Osteocyte (in vitro differentiated cells): Measurements from ENCODE around the gene PLD4. TPM values are rescaled to one million over a fixed set of nuclear protein-coding genes. Genes with fewer than 3 reads are reported as not detected.
"Not testable (repeated sequence)": the region's sequence is repeated elsewhere in the genome, so short reads cannot be mapped to it uniquely, and the experiment has no call there.

ENCODE experiments used
- DNase-seq: peaks from one replicate; pipeline ENCODE4 v3.0.0; 2021; ENCODE audit warnings: mixed read lengths; ENCODE audit not compliant: unreplicated experiment; ENCODE audit errors: extremely low spot score
- H3K27ac Mint-ChIP-seq: one replicate; pipeline ENCODE4 v1.8.0; 2021; ENCODE audit warnings: mild to moderate bottlenecking, mixed read lengths; ENCODE audit not compliant: unreplicated experiment
- H3K27me3 Mint-ChIP-seq: one replicate; pipeline ENCODE4 v1.8.0; 2021; ENCODE audit warnings: mixed read lengths; ENCODE audit not compliant: unreplicated experiment
- H3K36me3 Mint-ChIP-seq: one replicate; pipeline ENCODE4 v1.8.0; 2021; ENCODE audit warnings: mixed read lengths; ENCODE audit not compliant: unreplicated experiment
- H3K4me1 Mint-ChIP-seq: one replicate; pipeline ENCODE4 v1.8.0; 2021; ENCODE audit warnings: mixed read lengths; ENCODE audit not compliant: unreplicated experiment
- H3K4me3 Mint-ChIP-seq: one replicate; pipeline ENCODE4 v1.8.0; 2021; ENCODE audit warnings: mild to moderate bottlenecking, moderate library complexity, mixed read lengths; ENCODE audit not compliant: unreplicated experiment
- H3K9me3 Mint-ChIP-seq: one replicate; pipeline ENCODE4 v1.8.0; 2021; ENCODE audit warnings: mixed read lengths; ENCODE audit not compliant: unreplicated experiment
- CTCF ChIP-seq: fragments of 200-600 bp; sonication (generic); IDR thresholded peaks from 2 replicates; pipeline ENCODE4 v1.5.0; 2021; ENCODE audit warnings: antibody characterized with exemption, mild to moderate bottlenecking, moderate library complexity
- total RNA-seq: library from RNA; stranded (reverse); gene quantifications from 2 replicates; pipeline ENCODE4 v1.2.1, GENCODE V29; 2021

Gene PLD4
- total RNA-seq, 1 donor from 2014 or later = 0.05 TPM

GRCh38 chr14:104939666-104940410 lies 15.2 kb downstream of the PLD4 start:
- Mint-ChIP-seq H3K4me3 (no peak overlapping the region), H3K9me3 (no peaks in the 10 kb centered on the region), H3K4me1 (no peaks in the 10 kb centered on the region), H3K27me3 (no peaks in the 10 kb centered on the region), H3K27ac (no peak overlapping the region), H3K36me3 (peaks cover 13% of the 10 kb centered on the region)
- no peak for DNase-seq
- no peak for TF ChIP-seq CTCF

- DNase-seq = no peak
- no peak overlapping the region for H3K4me3 Mint-ChIP-seq
Measured at GRCh38 chr14:104940526-104941150, 16.0 kb downstream of the PLD4 start.

GRCh38 chr14:104941508-104942365 lies 17.1 kb downstream of the PLD4 start:
- no peak for DNase-seq
- no peaks in the 10 kb centered on the region for H3K27me3 Mint-ChIP-seq
- H3K36me3 Mint-ChIP-seq = peaks cover 19% of the 10 kb centered on the region
- no peaks in the 10 kb centered on the region for H3K9me3 Mint-ChIP-seq
- H3K4me3 Mint-ChIP-seq = no peak overlapping the region
- no peak for TF ChIP-seq CTCF
- no peak overlapping the region for H3K27ac Mint-ChIP-seq
- H3K4me1 Mint-ChIP-seq = no peaks in the 10 kb centered on the region

More at GRCh38 chr14:104940526-104941150, 16.0 kb downstream of the PLD4 start:
- Mint-ChIP-seq H3K4me1 (no peaks in the 10 kb centered on the region), H3K27ac (no peak overlapping the region), H3K27me3 (no peaks in the 10 kb centered on the region), H3K36me3 (peaks cover 18% of the 10 kb centered on the region), H3K9me3 (no peaks in the 10 kb centered on the region)
- no peak for TF ChIP-seq CTCF

- no peaks in the 10 kb centered on the region for H3K27me3 Mint-ChIP-seq
- TF ChIP-seq CTCF = no peak
- H3K36me3 Mint-ChIP-seq = peaks cover 21% of the 10 kb centered on the region
- no peaks in the 10 kb centered on the region for H3K9me3 Mint-ChIP-seq
- H3K4me1 Mint-ChIP-seq = no peaks in the 10 kb centered on the region
- DNase-seq = no peak
- H3K4me3 Mint-ChIP-seq = no peak overlapping the region
- H3K27ac Mint-ChIP-seq = no peak overlapping the region
Measured at GRCh38 chr14:104942586-104942985, 17.9 kb downstream of the PLD4 start.

- not testable (repeated sequence) for H3K4me1 Mint-ChIP-seq, H3K9me3 Mint-ChIP-seq, H3K27ac Mint-ChIP-seq, H3K4me3 Mint-ChIP-seq, DNase-seq, H3K27me3 Mint-ChIP-seq
- peaks cover 22% of the 10 kb centered on the region for H3K36me3 Mint-ChIP-seq
Measured at GRCh38 chr14:104943216-104944015, 18.7 kb downstream of the PLD4 start.

- H3K27me3 Mint-ChIP-seq, H3K4me1 Mint-ChIP-seq, H3K9me3 Mint-ChIP-seq, H3K4me3 Mint-ChIP-seq, DNase-seq, H3K27ac Mint-ChIP-seq: not testable (repeated sequence)
- peaks cover 22% of the 10 kb centered on the region for H3K36me3 Mint-ChIP-seq
Measured at GRCh38 chr14:104944016-104944308, 19.3 kb downstream of the PLD4 start.

- not testable (repeated sequence) for DNase-seq, H3K9me3 Mint-ChIP-seq, H3K4me1 Mint-ChIP-seq, H3K27me3 Mint-ChIP-seq, H3K27ac Mint-ChIP-seq, H3K4me3 Mint-ChIP-seq
- peaks cover 22% of the 10 kb centered on the region for H3K36me3 Mint-ChIP-seq
Measured at GRCh38 chr14:104944436-104945205, 19.9 kb downstream of the PLD4 start.
